Activated CD8-positive, alpha-beta T cell treated with anti-CD3 and anti-CD28 coated beads for 36 hours (primary cell): ENCODE results near the gene RAB11FIP4. TPM values are rescaled to one million over a fixed set of nuclear protein-coding genes. Genes with fewer than 3 reads are reported as not detected.

Experiments used
- ATAC-seq: fragments of 200-7000 bp; cut with Tn5 transposase; one replicate; pipeline ENCODE4 v1.10.0; 2021; ENCODE audit warnings: mild to moderate bottlenecking, moderate library complexity
- CTCF ChIA-PET: fragments of 350-600 bp; sonication (Branson Sonifier 250); formaldehyde crosslinking; loops from one replicate; lab custom pipeline; 2021; ENCODE audit warnings: antibody characterized with exemption; lab: Charles Lee
- POLR2A ChIA-PET: fragments of 350-600 bp; sonication (Branson Sonifier 250); formaldehyde crosslinking; loops from one replicate; lab custom pipeline; 2021; ENCODE audit warnings: antibody characterized with exemption; lab: Charles Lee
- DNase-seq: peaks from one replicate; pipeline ENCODE4 v3.0.0-alpha.2; 2020
- H3K27ac Mint-ChIP-seq: one replicate; pipeline ENCODE4 v1.8.0; 2021; ENCODE audit warnings: mild to moderate bottlenecking, mixed read lengths
- H3K27me3 Mint-ChIP-seq: one replicate; pipeline ENCODE4 v1.8.0; 2021; ENCODE audit warnings: mixed read lengths
- H3K36me3 Mint-ChIP-seq: one replicate; pipeline ENCODE4 v1.8.0; 2021; ENCODE audit warnings: low read depth, mixed read lengths
- H3K4me1 Mint-ChIP-seq: one replicate; pipeline ENCODE4 v1.8.0; 2021; ENCODE audit warnings: low read depth, mixed read lengths
- H3K4me3 Mint-ChIP-seq: one replicate; pipeline ENCODE4 v1.8.0; 2021; ENCODE audit warnings: mild to moderate bottlenecking, moderate library complexity, mixed read lengths
- H3K9me3 Mint-ChIP-seq: one replicate; pipeline ENCODE4 v1.8.0; 2021; ENCODE audit warnings: mixed read lengths
- CTCF ChIP-seq: fragments of 200-600 bp; IDR thresholded peaks from one replicate; pipeline ENCODE4 v1.8.0; 2022; ENCODE audit warnings: antibody characterized with exemption, mild to moderate bottlenecking
- intact Hi-C: fragments of 100-400 bp; cut with micrococcal nuclease; formaldehyde crosslinking; loops from one replicate; pipeline ENCODE4 v1.10.0; 2022
- total RNA-seq, 2 experiments: library from RNA; stranded (reverse); gene quantifications; one replicate each; pipeline ENCODE4 v1.2.3, GENCODE V29; 2021

Gene RAB11FIP4
- total RNA-seq, 2 experiments from 2014 or later: 38.2 to 39.1 TPM

- ChIA-PET POLR2A (no interaction called here), CTCF (interaction anchor here (0.8 kb wide), 1 partner anchor 104 kb away, joined by 3 read pairs; no protein-coding TSS in a partner anchor)
- Mint-ChIP-seq H3K4me1 (peaks cover 1% of the 10 kb centered on the region), H3K36me3 (no peaks in the 10 kb centered on the region), H3K9me3 (no peaks in the 10 kb centered on the region), H3K27ac (no peak overlapping the region), H3K4me3 (no peak overlapping the region), H3K27me3 (no peaks in the 10 kb centered on the region)
- no peak for ATAC-seq
- intact Hi-C loops: no loop called here
- no peak for DNase-seq
- TF ChIP-seq CTCF: no peak
Observed at GRCh38 chr17:31540602-31541307, 149.3 kb downstream of the RAB11FIP4 start.

DNA sequence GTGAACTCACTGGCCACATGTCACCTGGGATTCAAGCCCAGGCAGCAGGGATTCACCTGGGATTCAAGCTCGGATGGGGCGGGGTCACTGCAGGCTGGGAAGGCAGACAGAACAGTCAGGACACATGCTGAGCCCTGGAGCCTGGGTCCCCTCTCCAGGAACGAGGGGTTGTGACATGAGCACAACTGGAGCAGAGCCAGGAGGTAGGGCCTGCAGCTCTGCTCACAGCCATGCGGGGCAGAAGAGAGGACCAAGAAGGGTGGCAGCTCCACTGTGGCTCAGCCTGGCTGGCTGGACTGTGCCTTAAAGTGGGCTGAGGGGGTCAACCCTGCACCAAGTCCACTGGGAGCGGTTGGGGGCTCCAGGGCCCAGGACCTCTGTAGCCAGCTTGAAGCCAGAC is 150.1 kb downstream of the RAB11FIP4 start:
- H3K27ac Mint-ChIP-seq: no peak overlapping the region
- TF ChIP-seq CTCF: no peak
- intact Hi-C loops: no loop called here
- DNase-seq: no peak
- H3K9me3 Mint-ChIP-seq: no peaks in the 10 kb centered on the region
- no peaks in the 10 kb centered on the region for H3K36me3 Mint-ChIP-seq
- H3K27me3 Mint-ChIP-seq: no peaks in the 10 kb centered on the region
- no peaks in the 10 kb centered on the region for H3K4me1 Mint-ChIP-seq
- no peak overlapping the region for H3K4me3 Mint-ChIP-seq
- POLR2A ChIA-PET: interaction anchor here (1.0 kb wide), 1 partner anchor 99 kb away, joined by 3 read pairs; no protein-coding TSS in a partner anchor
- no peak for ATAC-seq
- CTCF ChIA-PET: no interaction called here

GRCh38 chr17:31544186-31544585 is 152.7 kb downstream of the RAB11FIP4 start:
- no peaks in the 10 kb centered on the region for H3K27me3 Mint-ChIP-seq
- ChIA-PET POLR2A (no interaction called here), CTCF (interaction anchor here (0.8 to 3.3 kb wide), 6 partner anchors 9 to 298 kb away, joined by 3 to 12 read pairs (median 3); no protein-coding TSS in a partner anchor)
- DNase-seq (no peak), ATAC-seq (no peak)
- H3K36me3 Mint-ChIP-seq: peaks cover 5% of the 10 kb centered on the region
- peaks cover 10% of the 10 kb centered on the region for H3K4me1 Mint-ChIP-seq
- intact Hi-C loops: no loop called here
- H3K27ac Mint-ChIP-seq: no peak overlapping the region
- H3K4me3 Mint-ChIP-seq: no peak overlapping the region
- no peaks in the 10 kb centered on the region for H3K9me3 Mint-ChIP-seq
- no peak for TF ChIP-seq CTCF

- POLR2A ChIA-PET: no interaction called here
- Mint-ChIP-seq H3K27ac (no peak overlapping the region), H3K36me3 (peaks cover 6% of the 10 kb centered on the region), H3K4me1 (peaks cover 16% of the 10 kb centered on the region), H3K9me3 (no peaks in the 10 kb centered on the region), H3K4me3 (no peak overlapping the region), H3K27me3 (no peaks in the 10 kb centered on the region)
- DNase-seq: no peak
- ATAC-seq: no peak
- CTCF ChIA-PET: interaction anchor here (1.4 kb wide), 1 partner anchor 296 kb away, joined by 4 read pairs; no protein-coding TSS in a partner anchor
- TF ChIP-seq CTCF: no peak
- intact Hi-C loops: no loop called here
Observed at GRCh38 chr17:31546650-31547049, 155.2 kb downstream of the RAB11FIP4 start.

DNA sequence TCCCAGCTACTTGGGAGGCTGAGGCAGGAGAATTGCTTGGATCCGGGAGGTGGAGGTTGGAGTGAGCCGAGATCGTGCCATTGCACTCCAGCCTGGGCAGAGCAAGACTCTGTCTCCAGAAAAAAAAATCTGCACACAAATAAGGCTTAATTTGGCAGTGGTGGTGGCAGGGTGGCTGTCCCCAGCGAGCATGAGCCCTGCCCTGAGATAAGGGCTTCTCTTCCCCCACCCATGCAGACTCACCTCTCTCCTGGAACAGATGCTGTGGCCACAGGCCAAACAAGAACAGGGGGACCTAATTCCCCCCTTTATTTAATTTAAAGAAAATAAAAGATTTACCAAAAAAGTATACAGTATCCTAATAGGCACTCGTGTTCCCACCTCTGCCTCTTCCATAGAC is 157.2 kb downstream of the RAB11FIP4 start:
- ATAC-seq (no peak), DNase-seq (no peak)
- intact Hi-C loops: no loop called here
- no peak for TF ChIP-seq CTCF
- ChIA-PET POLR2A (interaction anchor here (0.6 to 2.2 kb wide), 9 partner anchors 10 to 159 kb away, joined by 3 to 12 read pairs (median 4); no protein-coding TSS in a partner anchor), CTCF (interaction anchor here (1.1 kb wide), 1 partner anchor 39 kb away, joined by 3 read pairs; no protein-coding TSS in a partner anchor)
- Mint-ChIP-seq H3K4me1 (peaks cover 17% of the 10 kb centered on the region), H3K4me3 (peak overlapping the region; percentile 87), H3K27ac (peak overlapping the region; percentile 94), H3K36me3 (peaks cover 6% of the 10 kb centered on the region), H3K9me3 (no peaks in the 10 kb centered on the region), H3K27me3 (no peaks in the 10 kb centered on the region)
